Sigmoid colon (tissue), 7 donors: Measurements from ENCODE around the gene NR2C2. TPM values are rescaled to one million over a fixed set of nuclear protein-coding genes. Genes with fewer than 3 reads are reported as not detected.

Source experiments
- DNase-seq: peaks from one replicate; pipeline ENCODE4 v3.0.0-alpha.2; 2019
- H3K27ac ChIP-seq, 4 donors: fragments of 200-600 bp; sonication (generic); one replicate each; pipeline ENCODE4 v1.5.1; 2016 to 2019; ENCODE audit warnings: mild to moderate bottlenecking in 1 of 4
- H3K27me3 ChIP-seq, 3 donors: fragments of 200-600 bp; sonication (generic); one replicate each; pipeline ENCODE4 v1.5.1; 2019; ENCODE audit warnings: mild to moderate bottlenecking in 1 of 3
- H3K36me3 ChIP-seq, 4 donors: fragments of 200-600 bp; sonication (generic); one replicate each; pipeline ENCODE4 v1.5.1; 2016 to 2019
- H3K4me1 ChIP-seq, 4 donors: fragments of 200-600 bp; sonication (generic); one replicate each; pipeline ENCODE4 v1.5.1; 2017 to 2019
- H3K4me3 ChIP-seq, 4 donors: fragments of 200-600 bp; sonication (generic); one replicate each; pipeline ENCODE4 v1.5.1; 2017 to 2019; ENCODE audit warnings: mild to moderate bottlenecking in 2 of 4, moderate library complexity in 1 of 4
- H3K9me3 ChIP-seq, 4 donors: fragments of 200-600 bp in 3 of 4; sonication (generic) in 3 of 4; one replicate each; pipeline versions ENCODE4 v1.5.1 to v1.6.1; 2013 to 2019
- EP300 ChIP-seq, 4 donors: sonication (generic); formaldehyde crosslinking; IDR thresholded peaks; one replicate each; pipeline ENCODE4 v1.6.1; 2017; ENCODE audit warnings: antibody characterized with exemption in 4 of 4
- POLR2A ChIP-seq, 2 donors: fragments of 450-650 bp; IDR thresholded peaks; one replicate each; pipeline ENCODE4 v1.6.1; 2016; ENCODE audit warnings: antibody characterized with exemption in 2 of 2, mild to moderate bottlenecking in 2 of 2, moderate library complexity in 2 of 2
- POLR2AphosphoS5 ChIP-seq, 4 donors: sonication (generic); formaldehyde crosslinking; IDR thresholded peaks; one replicate each; pipeline ENCODE4 v1.6.1; 2017; ENCODE audit warnings: antibody characterized with exemption in 4 of 4
- WGBS, 2 donors: extraction: QIAGEN DNeasy Blood & Tissue Kit; methylation state at CpG; one replicate each; pipeline ENCODE4 v1.1.7; 2013; 5-methylcytosine and 5-hydroxymethylcytosine counted together
- intact Hi-C: fragments of 100-400 bp; cut with DNase I; formaldehyde crosslinking; loops from one replicate; pipeline ENCODE4 v1.15.1; 2023
- polyA plus RNA-seq, 3 donors: library from polyadenylated mRNA; stranded (reverse); fragments of 200-250 nt; gene quantifications; one replicate each; pipeline ENCODE4 v1.2.3, GENCODE V29; 2013
- total RNA-seq, 4 donors: library from RNA; depleted of rRNA; stranded (reverse); fragments of >200 nt; gene quantifications; one replicate each; pipeline ENCODE4 v1.1.0, GENCODE V29; 2016
- TF ChIP-seq, protein P1 (sequence below), 4 experiments: fragments of 450-650 bp in 3 of 4; fragments of 200-600 bp in 1 of 4; IDR thresholded peaks; one replicate each; pipeline ENCODE4 v1.5.1; 2016 to 2019; ENCODE audit warnings: antibody characterized with exemption in 4 of 4, mild to moderate bottlenecking in 3 of 4, moderate library complexity in 2 of 4
- donor health status: healthy with polysubstance abuse.
- donor health status: Bipolar disorder and iron deficiency.
- donor health status: healthy.

Gene NR2C2
- total and polyA plus RNA-seq, 7 donors: 3.6 to 68.4 (median 34.2) TPM

DNA sequence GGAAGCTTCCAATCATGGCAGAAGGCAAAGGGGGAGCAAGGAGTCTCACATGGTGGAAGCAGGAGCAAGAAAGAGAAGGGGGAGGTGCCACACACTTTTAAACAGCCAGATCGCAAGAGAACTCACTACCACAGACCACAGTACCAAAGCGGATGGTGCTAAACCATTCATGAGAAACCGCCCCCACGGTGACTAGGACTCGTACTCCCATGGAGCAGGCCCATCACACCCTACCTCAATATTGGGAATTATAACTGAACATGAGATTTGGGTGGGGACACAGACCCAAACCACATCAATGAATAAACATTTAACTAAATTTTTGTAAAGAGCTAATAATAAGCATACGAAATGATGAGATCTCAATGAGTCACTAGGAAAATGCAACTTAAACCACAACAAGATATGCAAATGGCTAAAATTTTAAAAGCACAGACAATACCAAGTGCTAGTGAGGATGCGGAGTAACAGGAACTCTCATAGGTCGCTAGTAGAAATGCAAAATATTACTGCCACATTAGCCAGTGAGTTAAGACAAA, 107.7 kb downstream of the NR2C2 start:
- intact Hi-C loops: no loop called here
- H3K36me3 ChIP-seq: peaks cover 10 to 75% (median 26%) of the 10 kb centered on the region in 4 donors
- 69 to 93% methylated on average over 8 of the region's 8 CpGs for whole genome bisulfite sequencing, 2 donors
- H3K4me1 ChIP-seq: no peaks in the 10 kb centered on the region
- H3K27ac ChIP-seq: no peak overlapping the region
- H3K4me3 ChIP-seq: no peak overlapping the region
- no peaks in the 10 kb centered on the region for H3K9me3 ChIP-seq
- H3K27me3 ChIP-seq: no peaks in the 10 kb centered on the region
- TF ChIP-seq EP300 (IDR thresholded peaks at IDR 0.05): no peak
- no peak for TF ChIP-seq POLR2A (IDR thresholded peaks at IDR 0.05)
- TF ChIP-seq, protein P1, sequence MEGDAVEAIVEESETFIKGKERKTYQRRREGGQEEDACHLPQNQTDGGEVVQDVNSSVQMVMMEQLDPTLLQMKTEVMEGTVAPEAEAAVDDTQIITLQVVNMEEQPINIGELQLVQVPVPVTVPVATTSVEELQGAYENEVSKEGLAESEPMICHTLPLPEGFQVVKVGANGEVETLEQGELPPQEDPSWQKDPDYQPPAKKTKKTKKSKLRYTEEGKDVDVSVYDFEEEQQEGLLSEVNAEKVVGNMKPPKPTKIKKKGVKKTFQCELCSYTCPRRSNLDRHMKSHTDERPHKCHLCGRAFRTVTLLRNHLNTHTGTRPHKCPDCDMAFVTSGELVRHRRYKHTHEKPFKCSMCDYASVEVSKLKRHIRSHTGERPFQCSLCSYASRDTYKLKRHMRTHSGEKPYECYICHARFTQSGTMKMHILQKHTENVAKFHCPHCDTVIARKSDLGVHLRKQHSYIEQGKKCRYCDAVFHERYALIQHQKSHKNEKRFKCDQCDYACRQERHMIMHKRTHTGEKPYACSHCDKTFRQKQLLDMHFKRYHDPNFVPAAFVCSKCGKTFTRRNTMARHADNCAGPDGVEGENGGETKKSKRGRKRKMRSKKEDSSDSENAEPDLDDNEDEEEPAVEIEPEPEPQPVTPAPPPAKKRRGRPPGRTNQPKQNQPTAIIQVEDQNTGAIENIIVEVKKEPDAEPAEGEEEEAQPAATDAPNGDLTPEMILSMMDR (IDR thresholded peaks at IDR 0.05): no peak
- TF ChIP-seq POLR2AphosphoS5 (IDR thresholded peaks at IDR 0.05): no peak
- DNase-seq: no peak

DNA sequence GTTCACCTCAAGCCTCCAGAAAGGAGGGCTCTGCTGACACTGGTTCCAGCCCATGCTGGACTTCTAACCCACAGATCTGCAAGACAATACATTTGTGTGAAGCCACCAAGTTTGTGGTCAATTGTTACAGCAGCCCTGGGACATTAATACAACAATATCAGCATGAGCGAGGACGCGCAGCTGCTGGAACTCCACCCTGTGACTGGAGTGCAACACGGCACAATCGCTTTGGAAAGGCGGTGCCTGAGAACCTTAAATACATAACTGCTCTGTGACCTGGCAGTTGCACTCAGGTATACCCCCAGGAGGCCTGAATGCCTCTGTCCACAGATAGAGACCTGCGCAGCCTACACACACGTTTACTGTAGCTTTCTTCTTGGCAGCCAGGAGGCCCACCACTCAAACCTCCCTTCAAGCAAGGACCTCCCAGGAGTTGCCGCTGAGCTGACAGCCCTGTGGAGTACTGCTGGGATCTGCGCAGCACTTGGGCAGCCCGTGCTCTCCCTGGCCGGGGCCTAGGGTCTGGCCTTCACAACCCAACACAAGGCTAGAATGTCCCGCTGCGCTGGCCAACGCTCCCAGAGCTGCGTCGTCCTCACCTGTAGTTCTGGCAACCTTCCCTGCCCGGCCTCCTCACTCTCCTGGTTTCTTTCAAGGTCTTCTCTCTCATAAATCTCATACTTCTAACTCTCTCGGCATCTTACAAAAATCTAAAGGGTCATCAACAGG, 109.5 kb downstream of the NR2C2 start:
- Histone ChIP-seq H3K9me3 (no peaks in the 10 kb centered on the region), H3K36me3 (peaks cover 10 to 59% (median 23%) of the 10 kb centered on the region in 4 donors), H3K4me3 (no peak overlapping the region), H3K27me3 (no peaks in the 10 kb centered on the region), H3K27ac (no peak overlapping the region), H3K4me1 (no peaks in the 10 kb centered on the region)
- TF ChIP-seq POLR2AphosphoS5 (IDR thresholded peaks at IDR 0.05) (no peak), EP300 (IDR thresholded peaks at IDR 0.05) (no peak), POLR2A (IDR thresholded peaks at IDR 0.05) (no peak)
- TF ChIP-seq, protein P1 (IDR thresholded peaks at IDR 0.05): no peak
- intact Hi-C loops: no loop called here
- 91 to 96% methylated on average over 19 of the region's 19 CpGs for WGBS, 2 donors
- no peak for DNase-seq

DNA sequence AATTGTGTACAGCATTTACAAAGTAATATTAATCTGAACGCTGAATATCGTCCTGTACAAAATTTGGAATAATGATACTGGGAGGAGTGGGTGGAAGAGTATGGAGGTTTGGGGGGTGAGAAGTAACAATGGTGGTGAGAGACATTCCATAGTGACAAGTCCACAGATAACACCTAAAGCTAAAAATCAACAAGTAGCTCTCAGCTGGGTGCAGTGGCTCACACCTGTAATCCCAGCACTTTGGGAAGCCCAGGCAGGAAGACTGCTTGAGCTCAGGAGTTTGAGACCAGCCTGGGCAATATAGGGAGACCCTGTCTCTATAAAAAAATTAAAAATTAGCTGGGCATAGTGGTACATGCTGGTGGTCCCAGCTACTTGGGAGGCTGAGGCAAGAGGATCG, 112.6 kb downstream of the NR2C2 start:
- no peak for DNase-seq
- intact Hi-C loops: loop anchor here (10.0 kb wide), 1 partner anchor 405 kb away; the partner anchor contains the start of gene CCDC174
- no peak for TF ChIP-seq POLR2AphosphoS5 (IDR thresholded peaks at IDR 0.05)
- TF ChIP-seq, protein P1 (IDR thresholded peaks at IDR 0.05): no peak
- no peak overlapping the region for H3K27ac ChIP-seq
- no peak overlapping the region for H3K4me3 ChIP-seq
- H3K27me3 ChIP-seq: no peaks in the 10 kb centered on the region
- 96 to 98% methylated on average over 3 of the region's 3 CpGs for WGBS, 2 donors
- H3K9me3 ChIP-seq: no peaks in the 10 kb centered on the region
- H3K4me1 ChIP-seq: peaks cover 0 to 17% (median 16%) of the 10 kb centered on the region in 4 donors
- H3K36me3 ChIP-seq: peaks cover 10 to 35% (median 18%) of the 10 kb centered on the region in 4 donors

DNA sequence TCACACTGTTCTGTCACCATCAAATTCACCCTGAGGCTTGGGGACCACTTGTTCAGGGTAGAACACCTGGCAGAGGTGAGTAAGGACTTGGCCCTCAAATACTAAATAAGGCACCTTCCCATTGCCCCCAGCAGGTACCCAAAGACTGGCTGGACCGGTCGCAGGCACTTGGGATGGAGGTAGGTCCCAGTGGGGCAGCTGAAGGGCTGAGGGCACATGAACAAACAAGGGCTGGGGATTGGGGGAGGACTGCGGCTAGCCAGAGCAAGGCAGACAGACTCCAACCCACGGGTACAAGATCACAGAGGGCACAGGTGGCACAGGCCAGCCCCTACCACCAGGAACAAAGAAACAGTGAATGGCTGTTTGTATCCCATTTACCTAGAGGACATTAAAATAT, 115.9 kb downstream of the NR2C2 start:
- H3K27me3 ChIP-seq: no peaks in the 10 kb centered on the region
- H3K4me1 ChIP-seq: peaks cover 0 to 23% (median 16%) of the 10 kb centered on the region in 4 donors
- H3K36me3 ChIP-seq: peaks cover 10 to 14% (median 13%) of the 10 kb centered on the region in 4 donors
- no peak for TF ChIP-seq POLR2AphosphoS5 (IDR thresholded peaks at IDR 0.05)
- TF ChIP-seq, protein P1 (IDR thresholded peaks at IDR 0.05): no peak
- TF ChIP-seq POLR2A (IDR thresholded peaks at IDR 0.05): no peak
- TF ChIP-seq EP300 (IDR thresholded peaks at IDR 0.05): no peak
- DNase-seq: no peak
- intact Hi-C loops: loop anchor here (10.0 kb wide), 1 partner anchor 408 kb away; the partner anchor contains the start of gene CCDC174
- peak overlapping the region in 1 of 4 donors; percentile 76 for H3K4me3 ChIP-seq
- peak overlapping the region in 1 of 4 donors; percentile 86 for H3K27ac ChIP-seq
- no peaks in the 10 kb centered on the region for H3K9me3 ChIP-seq
- 75 to 82% methylated on average over 4 of the region's 4 CpGs for WGBS, 2 donors
